GM12878 (cell line): ENCODE data around the gene B4GALT5. TPM values are rescaled to one million over a fixed set of nuclear protein-coding genes. Genes with fewer than 3 reads are reported as not detected.

Source experiments
- ATAC-seq: fragments of 200-7000 bp; cut with Tn5 transposase; 3 replicates; pipeline ENCODE4 v1.9.1; 2020; ENCODE audit warnings: mild to moderate bottlenecking, moderate library complexity
- BruUV-seq: library from RNA; stranded (reverse); fragments of 400-500 nt; replicated peaks from 2 replicates; lab custom pipeline; 2021; lab: Mats Ljungman, UMichigan
- CTCF ChIA-PET: fragments of 300-600 bp; sonication (Branson Sonifier 250); formaldehyde crosslinking; extraction: SDS; loops from one replicate; lab custom pipeline; 2021; ENCODE audit warnings: inconsistent platforms; lab: Yijun Ruan, JAX
- POLR2A ChIA-PET: fragments of 350-600 bp; formaldehyde crosslinking; extraction: SDS; loops from one replicate; lab custom pipeline; 2021; ENCODE audit warnings: inconsistent platforms; lab: Charles Lee
- RAD21 ChIA-PET: fragments of 300-600 bp; sonication (Branson Sonifier 250); formaldehyde crosslinking; loops from one replicate; lab custom pipeline; 2023; ENCODE audit warnings: antibody characterized with exemption; ENCODE audit not compliant: unreplicated experiment; lab: Charles Lee
- SMC1A ChIA-PET: fragments of 300-600 bp; sonication (Branson Sonifier 250); formaldehyde crosslinking; loops from one replicate; lab custom pipeline; 2023; ENCODE audit not compliant: unreplicated experiment, uncharacterized antibody; lab: Charles Lee
- DNase-seq: peaks from one replicate; pipeline ENCODE4 v3.0.0-alpha.2; 2011; ENCODE audit warnings: low read depth, low spot score
- FAIRE-seq: peaks from 3 replicates; lab custom pipeline; 2011; peaks lifted over from hg19 to GRCh38; lab: Jason Lieb, UNC
- H2AFZ ChIP-seq: 2 replicates; pipeline ENCODE4 v1.6.0; 2011; ENCODE audit warnings: low read depth, low read length, control low read depth; ENCODE audit not compliant: control insufficient read depth
- H3K27ac ChIP-seq: 2 replicates; pipeline ENCODE4 v1.5.1; 2011; ENCODE audit warnings: control low read depth; ENCODE audit not compliant: control insufficient read depth, insufficient read depth
- H3K27me3 ChIP-seq, 2 experiments: replicated peaks in 1 of 2; 2 replicates each; pipeline versions ENCODE4 v1.6.0 to v1.6.1; 2011; ENCODE audit warnings: low read length in 1 of 2; ENCODE audit not compliant: control insufficient read depth in 2 of 2, insufficient read depth in 2 of 2
- H3K36me3 ChIP-seq, 2 experiments: 2 replicates each; pipeline ENCODE4 v1.5.1; 2011; ENCODE audit warnings: low read length in 1 of 2; ENCODE audit not compliant: control insufficient read depth in 2 of 2, insufficient read depth in 2 of 2
- H3K4me1 ChIP-seq: 2 replicates; pipeline ENCODE4 v1.6.1; 2011; ENCODE audit warnings: mild to moderate bottlenecking, low read length, moderate library complexity, mixed read lengths; ENCODE audit not compliant: control insufficient read depth, insufficient read depth
- H3K4me2 ChIP-seq: 2 replicates; pipeline ENCODE4 v1.6.0; 2011; ENCODE audit warnings: control low read depth; ENCODE audit not compliant: control insufficient read depth, insufficient read depth
- H3K4me3 ChIP-seq: fragments of 200-600 bp; sonication (generic); 2 replicates; pipeline ENCODE4 v1.5.1; 2016
- H3K79me2 ChIP-seq: 2 replicates; pipeline ENCODE4 v1.6.0; 2011; ENCODE audit warnings: low read length; ENCODE audit not compliant: control insufficient read depth, insufficient read depth
- H3K9ac ChIP-seq: 2 replicates; pipeline ENCODE4 v1.8.0; 2011; ENCODE audit warnings: low read length, control low read depth, mixed read lengths; ENCODE audit not compliant: control insufficient read depth, insufficient read depth
- H3K9me3 ChIP-seq: replicated peaks from 3 replicates; pipeline ENCODE4 v1.5.1; 2011; ENCODE audit warnings: mild to moderate bottlenecking, low read length; ENCODE audit not compliant: control insufficient read depth, insufficient read depth
- H4K20me1 ChIP-seq: 2 replicates; pipeline ENCODE4 v1.6.0; 2011; ENCODE audit not compliant: control insufficient read depth, insufficient read depth
- CBFB ChIP-seq: IDR thresholded peaks from 2 replicates; pipeline ENCODE4 v1.6.1; 2016; ENCODE audit warnings: antibody characterized with exemption, low read depth
- CBX3 ChIP-seq: fragments of 200-600 bp; sonication (generic); IDR thresholded peaks from 2 replicates; pipeline ENCODE4 v1.6.1; 2016; ENCODE audit warnings: low read depth, borderline replicate concordance
- CBX5 ChIP-seq: sonication (generic); IDR thresholded peaks from 2 replicates; pipeline ENCODE4 v1.6.1; 2016; ENCODE audit warnings: low read depth, moderate library complexity, mild to moderate bottlenecking, inconsistent platforms
- FOXK2 ChIP-seq: fragments of 450-650 bp; IDR thresholded peaks from 2 replicates; pipeline ENCODE4 v1.6.1; 2017; ENCODE audit warnings: mild to moderate bottlenecking, moderate library complexity
- SMAD1 ChIP-seq: fragments of 450-650 bp; IDR thresholded peaks from 2 replicates; pipeline ENCODE4 v1.6.1; 2018; ENCODE audit warnings: mild to moderate bottlenecking, low read depth; ENCODE audit not compliant: partially characterized antibody
- SMAD5 ChIP-seq: IDR thresholded peaks from 2 replicates; pipeline ENCODE4 v1.6.1; 2016; ENCODE audit warnings: antibody characterized with exemption, low read depth
- SUPT20H ChIP-seq: IDR thresholded peaks from 2 replicates; pipeline ENCODE4 v1.6.1; 2011; ENCODE audit warnings: low read depth, mild to moderate bottlenecking, low read length, moderate library complexity, borderline replicate concordance; ENCODE audit not compliant: control insufficient read depth
- TCF12 ChIP-seq: IDR thresholded peaks from 2 replicates; pipeline ENCODE4 v1.6.1; 2011; ENCODE audit warnings: low read depth, mild to moderate bottlenecking, low read length
- WGBS: methylation state at CpG from one replicate; pipeline ENCODE4 v1.1.6; 2016; ENCODE audit warnings: low lambda C conversion rate; ENCODE audit not compliant: insufficient replicate concordance, insufficient coverage; ENCODE audit errors: missing lambda C conversion rate; 5-methylcytosine and 5-hydroxymethylcytosine counted together
- in situ Hi-C: fragments of 300-500 bp; cut with MboI; formaldehyde crosslinking; loops from 9 replicates; pipeline ENCODE4 v1.14.3; 2018; ENCODE audit warnings: mixed read lengths
- intact Hi-C: fragments of 100-400 bp; cut with micrococcal nuclease; formaldehyde crosslinking; loops from one replicate; pipeline ENCODE4 v1.14.2; 2022; ENCODE audit not compliant: unreplicated experiment
- polyA plus RNA-seq, 11 experiments: library from polyadenylated mRNA; depleted of rRNA in 4 of 11; unstranded in 6 of 11; stranded (reverse) in 5 of 11; fragments of >200 nt; fragmentation: Nextera tagmentation in 4 of 11; fragmentation: Illumina TruSeq in 1 of 11; extraction: Ambion mirVana in 4 of 11; extraction: Trizol in 1 of 11; gene quantifications; 1 replicate in 1 of 11; 2 replicates in 10 of 11; pipeline versions ENCODE4 v1.2.1 to v1.2.3, GENCODE V29; 2011 to 2016; ENCODE audit warnings: inconsistent platforms in 2 of 11, missing spikeins in 2 of 11, low read depth in 1 of 11
- total RNA-seq, 4 experiments: library from RNA; depleted of rRNA in 3 of 4; stranded (reverse); fragments of >200 nt in 3 of 4; fragmentation: Illumina TruSeq in 1 of 4; extraction: Trizol in 1 of 4; gene quantifications; 2 replicates each; pipeline versions ENCODE4 v1.2.1 to v1.2.3, GENCODE V29; 2013 to 2021
- TF ChIP-seq, protein P1 (sequence below): IDR thresholded peaks from 2 replicates; pipeline ENCODE4 v1.6.1; 2011; ENCODE audit warnings: borderline replicate concordance, low read depth, mild to moderate bottlenecking, moderate library complexity, low read length; ENCODE audit not compliant: insufficient read depth, poor library complexity, severe bottlenecking

B4GALT5 gene
- total and polyA plus RNA-seq, 10 of the 15 experiments (the other 5 are each of a cell fraction or from before 2014, with no cell fraction given), result 2.0 to 55.5 (median 20.2) TPM

- Histone ChIP-seq H3K9me3 (no peaks in the 10 kb centered on the region), H3K27ac (no peak overlapping the region), H3K4me2 (no peak overlapping the region), H3K4me1 (no peaks in the 10 kb centered on the region), H3K36me3 (peaks cover 28 to 35% of the 10 kb centered on the region in 2 experiments), H3K79me2 (no peaks in the 10 kb centered on the region; the same call in 1 of the 2 replicates), H3K4me3 (no peak overlapping the region), H2AFZ (no peak overlapping the region), H3K27me3 (no peaks in the 10 kb centered on the region), H4K20me1 (no peaks in the 10 kb centered on the region), H3K9ac (no peak overlapping the region)
- ATAC-seq (no peak), FAIRE-seq (no peak), DNase-seq (no peak)
- BruUV-seq, result no TSS peak
- WGBS, result 70% methylated on average over 3 of the region's 3 CpGs
- POLR2A ChIA-PET, result interaction anchor here (0.6 kb wide), 1 partner anchor 294 kb away, joined by 8 read pairs; no protein-coding TSS in a partner anchor
- intact Hi-C loops, result no loop called here
- in situ Hi-C loops, result no loop called here
- TF ChIP-seq CBFB (no peak), FOXK2 (no peak), CBX3 (no peak), TCF12 (no peak), SUPT20H (no peak), CBX5 (no peak), SMAD1 (no peak), SMAD5 (no peak)
- TF ChIP-seq, protein P1, sequence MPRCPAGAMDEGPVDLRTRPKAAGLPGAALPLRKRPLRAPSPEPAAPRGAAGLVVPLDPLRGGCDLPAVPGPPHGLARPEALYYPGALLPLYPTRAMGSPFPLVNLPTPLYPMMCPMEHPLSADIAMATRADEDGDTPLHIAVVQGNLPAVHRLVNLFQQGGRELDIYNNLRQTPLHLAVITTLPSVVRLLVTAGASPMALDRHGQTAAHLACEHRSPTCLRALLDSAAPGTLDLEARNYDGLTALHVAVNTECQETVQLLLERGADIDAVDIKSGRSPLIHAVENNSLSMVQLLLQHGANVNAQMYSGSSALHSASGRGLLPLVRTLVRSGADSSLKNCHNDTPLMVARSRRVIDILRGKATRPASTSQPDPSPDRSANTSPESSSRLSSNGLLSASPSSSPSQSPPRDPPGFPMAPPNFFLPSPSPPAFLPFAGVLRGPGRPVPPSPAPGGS, result no peak
- SMC1A ChIA-PET, result interaction anchor here (0.7 to 2.0 kb wide), 4 partner anchors 9 to 19 kb away, joined by 3 to 7 read pairs (median 3); no protein-coding TSS in a partner anchor
- RAD21 ChIA-PET, result no interaction called here
- CTCF ChIA-PET, result interaction anchor here (0.6 to 1.4 kb wide), 2 partner anchors 20 to 197 kb away, joined by 3 to 4 read pairs; no protein-coding TSS in a partner anchor
Observed at GRCh38 chr20:49649672-49650071, 64.0 kb downstream of the B4GALT5 start.
